GM18517 (cell line): ENCODE data around the gene AGPAT3.
"Not testable (repeated sequence)": the region's sequence is repeated elsewhere in the genome, so short reads cannot be mapped to it uniquely, and the experiment has no call there.

Experiments
- ATAC-seq: cut with Tn5 transposase; IDR thresholded peaks from one replicate; pipeline ENCODE4 v1.9.1; 2021; ENCODE audit warnings: mild to moderate bottlenecking, moderate library complexity; ENCODE audit not compliant: unreplicated experiment

The AGPAT3 gene, protein sequence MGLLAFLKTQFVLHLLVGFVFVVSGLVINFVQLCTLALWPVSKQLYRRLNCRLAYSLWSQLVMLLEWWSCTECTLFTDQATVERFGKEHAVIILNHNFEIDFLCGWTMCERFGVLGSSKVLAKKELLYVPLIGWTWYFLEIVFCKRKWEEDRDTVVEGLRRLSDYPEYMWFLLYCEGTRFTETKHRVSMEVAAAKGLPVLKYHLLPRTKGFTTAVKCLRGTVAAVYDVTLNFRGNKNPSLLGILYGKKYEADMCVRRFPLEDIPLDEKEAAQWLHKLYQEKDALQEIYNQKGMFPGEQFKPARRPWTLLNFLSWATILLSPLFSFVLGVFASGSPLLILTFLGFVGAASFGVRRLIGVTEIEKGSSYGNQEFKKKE

GRCh38 chr21:43864962-43865539 lies at the start of gene AGPAT3:
AGPAT3 (plus strand) TSS chr21:43865223; CDS start chr21:43959682, 94,459 bp downstream.
- no peak for ATAC-seq

DNA sequence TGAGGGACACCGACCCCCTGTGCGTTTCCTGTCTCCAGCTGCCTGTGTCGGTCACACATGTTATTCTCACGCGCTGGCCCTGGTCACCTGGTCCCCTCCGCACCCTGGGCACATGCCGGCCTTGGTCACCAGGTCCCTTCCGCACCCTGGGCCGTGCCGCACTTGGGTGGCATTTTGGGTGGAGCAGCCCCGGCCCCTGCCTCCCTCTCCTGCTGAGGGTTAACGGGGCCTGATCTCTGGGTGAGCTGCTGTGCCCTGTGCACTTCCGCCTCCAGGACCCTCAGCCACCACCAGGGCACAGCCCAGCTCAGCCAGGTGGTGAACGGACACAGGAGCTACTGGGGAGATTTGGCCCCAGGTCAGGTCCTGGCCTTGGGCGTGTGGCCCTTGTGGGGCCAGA lies 49.0 kb upstream of the AGPAT3 start:
- no peak for ATAC-seq

GRCh38 chr21:43816611-43817071 lies 48.4 kb upstream of the AGPAT3 start:
- no peak for ATAC-seq

DNA sequence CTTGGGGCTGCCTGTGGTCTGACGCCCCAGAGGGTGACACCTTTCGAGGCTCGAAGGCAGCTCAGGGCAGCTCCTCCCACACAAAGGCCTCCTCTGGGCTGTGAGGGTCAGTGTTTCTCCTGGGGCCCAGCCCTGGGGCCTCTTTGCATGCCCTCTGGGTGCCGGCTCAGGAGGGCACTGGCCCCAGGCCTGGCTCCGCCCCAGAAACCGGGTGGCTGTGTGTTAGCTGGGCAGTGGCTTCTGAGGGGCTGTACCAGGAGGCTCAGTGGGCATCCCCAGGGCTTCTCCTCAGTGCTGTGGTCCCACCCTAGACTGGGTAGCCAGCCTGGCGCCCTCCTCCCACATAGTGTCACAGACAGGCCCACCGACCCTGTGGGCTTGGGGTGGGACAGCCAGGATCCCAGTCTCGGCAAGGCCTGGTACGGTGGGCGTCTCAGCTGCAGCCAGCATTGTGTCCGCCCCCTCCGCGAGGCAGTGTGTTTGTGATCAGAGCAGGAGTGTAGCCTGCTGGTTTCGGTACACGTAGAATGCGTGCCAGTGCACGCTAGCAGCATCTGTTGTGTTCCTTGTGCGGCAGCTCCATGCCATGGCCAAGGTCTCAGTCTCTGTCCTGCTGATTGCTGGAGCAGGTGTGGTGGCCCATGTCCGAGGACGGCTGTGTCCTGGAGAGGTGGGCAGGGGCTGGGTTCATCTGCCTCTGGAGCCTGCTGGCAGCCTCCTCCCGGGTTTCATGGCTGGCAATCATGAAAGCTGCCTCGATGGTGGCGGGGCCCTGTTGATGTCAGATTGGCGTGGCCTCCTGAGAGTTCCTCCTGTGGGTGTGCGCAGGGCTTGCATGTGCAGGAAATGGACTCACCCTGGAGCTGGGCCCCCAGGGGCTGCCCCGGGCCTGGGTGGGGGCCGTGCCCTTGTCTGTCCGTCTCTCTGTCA lies 47.6 kb upstream of the AGPAT3 start:
- ATAC-seq: no peak

DNA sequence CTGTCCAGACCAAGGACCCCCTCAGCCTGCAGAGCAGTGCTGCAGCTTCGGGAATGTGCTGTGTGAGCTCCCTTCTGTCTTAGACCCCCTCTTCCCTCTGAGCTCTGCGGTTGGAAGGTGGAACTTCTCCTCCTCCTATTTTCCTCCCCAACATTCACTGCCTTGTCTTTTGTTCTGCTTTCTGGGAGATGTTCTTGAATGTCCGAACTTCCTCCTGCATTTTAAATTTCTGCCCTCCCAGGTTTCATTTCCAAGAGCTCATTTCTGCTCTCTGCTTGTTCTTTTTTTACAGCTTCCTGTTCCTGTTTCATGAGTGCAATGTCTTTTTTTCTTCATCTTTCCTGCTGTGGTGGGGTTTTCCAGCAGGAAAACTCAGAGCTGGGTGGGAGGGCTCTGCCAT lies 46.3 kb upstream of the AGPAT3 start:
- ATAC-seq: no peak

GRCh38 chr21:43819511-43820405 lies 45.3 kb upstream of the AGPAT3 start:
- ATAC-seq: no peak

DNA sequence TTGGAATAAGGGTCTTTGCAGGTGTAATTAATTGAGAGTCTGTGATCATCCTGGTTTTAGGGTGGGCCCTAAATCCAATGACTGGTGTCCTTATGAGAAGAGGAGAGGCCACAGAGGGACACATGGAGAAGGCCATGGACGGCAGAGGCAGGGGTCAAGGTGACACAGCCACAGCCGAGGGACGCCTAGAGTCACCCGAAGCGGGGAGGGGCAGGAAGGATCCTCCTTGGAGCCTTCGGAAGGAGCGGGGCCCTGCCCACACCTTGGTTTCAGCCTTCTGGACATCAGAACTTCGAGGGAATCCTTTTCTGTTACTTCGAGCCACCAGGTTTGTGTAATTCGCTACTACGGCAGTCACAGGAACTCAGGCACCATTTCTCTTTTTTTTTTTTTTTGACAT lies 44.6 kb upstream of the AGPAT3 start:
- ATAC-seq: no peak

DNA sequence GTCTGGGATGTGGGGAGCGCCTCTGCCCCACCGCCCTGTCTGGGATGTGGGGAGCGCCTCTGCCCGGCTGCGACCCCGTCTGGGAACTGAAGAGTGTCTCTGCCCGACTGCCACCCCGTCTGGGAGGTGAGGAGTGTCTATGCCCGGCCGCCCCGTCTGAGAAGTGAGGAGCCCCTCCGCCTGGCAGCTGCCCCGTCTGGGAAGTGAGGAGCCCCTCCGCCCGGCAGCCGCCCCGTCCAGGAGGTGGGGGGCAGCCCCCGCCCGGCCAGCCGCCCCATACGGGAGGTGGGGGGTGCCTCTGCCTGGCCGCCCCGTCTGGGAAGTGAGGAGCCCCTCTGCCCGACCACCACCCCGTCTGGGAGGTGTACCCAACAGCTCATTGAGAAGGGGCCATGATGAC lies 42.9 kb upstream of the AGPAT3 start:
- not testable (repeated sequence) for ATAC-seq

DNA sequence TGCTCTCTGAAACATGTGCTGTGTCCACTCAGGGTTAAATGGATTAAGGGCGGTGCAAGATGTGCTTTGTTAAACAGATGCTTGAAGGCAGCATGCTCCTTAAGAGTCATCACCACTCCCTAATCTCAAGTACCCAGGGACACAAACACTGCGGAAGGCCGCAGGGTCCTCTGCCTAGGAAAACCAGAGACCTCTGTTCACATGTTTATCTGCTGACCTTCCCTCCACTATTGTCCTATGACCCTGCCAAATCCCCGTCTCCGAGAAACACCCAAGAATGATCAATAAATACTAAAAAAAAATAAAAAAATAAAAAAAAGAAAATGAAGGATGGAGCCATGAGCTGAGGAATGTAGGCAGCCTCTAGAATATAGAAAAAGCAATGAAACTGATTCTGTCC lies 42.3 kb upstream of the AGPAT3 start:
- not testable (repeated sequence) for ATAC-seq

- ATAC-seq: no peak
These were observed 40.4 kb upstream of the AGPAT3 start for GRCh38 chr21:43824333-43825241.

GRCh38 chr21:43825242-43825935 lies 39.6 kb upstream of the AGPAT3 start:
- no peak for ATAC-seq

DNA sequence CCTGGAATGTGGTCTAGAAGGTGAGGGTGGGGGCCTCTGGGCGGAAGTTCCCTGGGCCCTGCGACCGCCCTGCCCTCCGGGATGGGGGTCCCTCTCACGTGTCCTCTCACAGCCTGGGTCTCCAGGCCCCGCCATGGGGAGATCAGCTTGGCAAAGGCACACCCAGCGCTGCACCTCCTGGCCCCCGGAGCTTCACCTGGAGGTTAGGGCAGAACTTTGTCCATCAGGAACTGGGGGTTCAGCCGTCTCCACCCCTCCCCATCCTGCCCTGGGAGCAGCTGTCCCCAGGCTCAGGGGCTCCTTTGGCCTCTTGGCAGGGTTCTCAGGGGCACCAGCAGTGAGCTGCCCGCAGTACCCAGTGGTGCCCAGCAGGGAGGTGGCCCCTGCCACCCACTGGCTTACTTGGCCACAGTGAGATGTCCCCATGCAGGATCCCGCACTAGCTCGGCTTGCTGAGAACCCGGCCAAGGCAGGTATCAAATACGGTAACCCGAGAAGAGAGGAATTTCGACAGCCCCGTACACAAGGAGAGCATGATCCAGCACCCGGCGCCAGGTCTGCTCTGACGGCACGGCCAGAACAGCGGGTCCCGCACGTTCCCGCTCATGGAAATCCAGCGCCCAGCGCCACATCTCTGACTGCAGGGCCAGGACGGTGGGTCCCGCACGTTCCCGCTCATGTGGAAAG lies 38.9 kb upstream of the AGPAT3 start:
- no peak for ATAC-seq

GRCh38 chr21:43826623-43826974 lies 38.4 kb upstream of the AGPAT3 start:
- ATAC-seq: no peak

- no peak for ATAC-seq
These were observed 37.9 kb upstream of the AGPAT3 start for GRCh38 chr21:43827015-43827611.

DNA sequence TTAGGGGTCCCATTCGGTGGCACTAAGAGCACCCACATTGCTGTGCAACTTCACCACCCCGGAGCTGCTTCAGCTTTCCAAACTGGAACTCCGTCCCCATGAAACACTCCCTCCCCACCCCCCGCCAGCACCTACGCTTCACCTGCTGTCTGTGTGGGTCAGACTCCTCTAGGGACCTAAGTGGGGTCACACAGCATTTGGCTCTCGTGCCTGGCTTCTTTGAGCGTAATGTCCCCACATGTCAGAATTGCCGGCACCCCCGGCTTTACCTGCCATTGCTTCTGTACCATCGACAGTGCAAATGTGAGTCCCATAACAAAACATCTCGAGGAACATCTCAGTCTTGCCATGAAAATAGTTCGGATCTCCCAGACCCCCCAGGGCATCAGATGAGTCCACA lies 35.9 kb upstream of the AGPAT3 start:
- no peak for ATAC-seq

GRCh38 chr21:43829575-43830119 lies 35.4 kb upstream of the AGPAT3 start:
- ATAC-seq: no peak

- no peak for ATAC-seq
These were observed 32.9 kb upstream of the AGPAT3 start for GRCh38 chr21:43832158-43832550.

DNA sequence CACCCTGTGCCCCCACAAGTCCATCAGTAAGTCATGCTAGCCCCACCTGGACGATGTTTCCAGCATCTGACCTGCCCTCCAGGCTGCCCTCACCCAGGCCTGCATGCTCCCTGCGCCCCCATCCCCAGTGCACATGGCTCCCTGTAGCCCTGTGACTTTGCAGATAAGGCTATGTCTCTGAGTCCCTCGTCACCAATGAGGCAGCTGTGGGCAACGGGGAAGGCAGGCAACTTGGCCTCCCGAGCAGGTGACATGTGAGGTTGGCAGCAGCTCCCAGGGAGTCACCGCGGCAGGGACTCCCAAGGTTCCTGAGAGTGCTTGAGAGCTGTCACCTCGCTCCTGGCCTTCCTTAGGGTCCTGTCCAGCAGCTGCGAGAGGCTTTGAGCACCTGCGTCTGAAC lies 32.4 kb upstream of the AGPAT3 start:
- no peak for ATAC-seq
